NCI-H187 (cell line): ENCODE data around the gene POLR3A.
"Not testable (repeated sequence)": the region's sequence is repeated elsewhere in the genome, so short reads cannot be mapped to it uniquely, and the experiment has no call there.

Experiments
- DNase-seq, 2 experiments: peaks; one replicate each; lab custom pipeline; 2025; lab: John Stamatoyannopoulos, UW

The POLR3A gene

GRCh38 chr10:78029269-78030226 is at the start of gene POLR3A:
TSS of gene POLR3A (minus strand) at chr10:78029515. CDS start at chr10:78029407, 108 bp downstream.
- peak; percentile 59 to 79 for DNase-seq

- no peak for DNase-seq
Observed at GRCh38 chr10:78078539-78079330, 49.4 kb upstream of the POLR3A start.

GRCh38 chr10:78075806-78076205 is 46.5 kb upstream of the POLR3A start:
- not testable (repeated sequence) for DNase-seq

- no peak for DNase-seq
Observed at GRCh38 chr10:78072504-78072903, 43.2 kb upstream of the POLR3A start.

GRCh38 chr10:78071857-78072179 is 42.5 kb upstream of the POLR3A start:
- DNase-seq: no peak

GRCh38 chr10:78071140-78071856 is 42.0 kb upstream of the POLR3A start:
- no peak for DNase-seq

- no peak for DNase-seq
Observed at GRCh38 chr10:78070726-78071125, 41.4 kb upstream of the POLR3A start.

- not testable (repeated sequence) for DNase-seq
Observed at GRCh38 chr10:78070064-78070463, 40.7 kb upstream of the POLR3A start.

- no peak for DNase-seq
Observed at GRCh38 chr10:78069151-78069550, 39.8 kb upstream of the POLR3A start.

GRCh38 chr10:78066728-78067430 is 37.6 kb upstream of the POLR3A start:
- no peak for DNase-seq

- no peak for DNase-seq
Observed at GRCh38 chr10:78066012-78066411, 36.7 kb upstream of the POLR3A start.

GRCh38 chr10:78065611-78066010 is 36.3 kb upstream of the POLR3A start:
- DNase-seq: no peak

GRCh38 chr10:78064919-78065318 is 35.6 kb upstream of the POLR3A start:
- DNase-seq: not testable (repeated sequence)

- DNase-seq: no peak
Observed at GRCh38 chr10:78063236-78063635, 33.9 kb upstream of the POLR3A start.

- no peak for DNase-seq
Observed at GRCh38 chr10:78062296-78062695, 33.0 kb upstream of the POLR3A start.

- DNase-seq: no peak
Observed at GRCh38 chr10:78059906-78060702, 30.8 kb upstream of the POLR3A start.

- no peak for DNase-seq
Observed at GRCh38 chr10:78058562-78058961, 29.2 kb upstream of the POLR3A start.

GRCh38 chr10:78053211-78053868 is 24.0 kb upstream of the POLR3A start:
- no peak for DNase-seq

GRCh38 chr10:78049851-78050250 is 20.5 kb upstream of the POLR3A start:
- no peak for DNase-seq

GRCh38 chr10:78047314-78047891 is 18.1 kb upstream of the POLR3A start:
- peak; percentile 46 to 48 for DNase-seq
